A673 (cell line): Measurements from ENCODE around the gene PGAP6. TPM values are rescaled to one million over a fixed set of nuclear protein-coding genes. Genes with fewer than 3 reads are reported as not detected.

Source experiments
- BruUV-seq: library from RNA; stranded (reverse); fragments of 400-500 nt; replicated peaks from 2 replicates; lab custom pipeline; 2021; lab: Mats Ljungman, UMichigan
- CTCF ChIA-PET: fragments of 300-600 bp; sonication (Branson Sonifier 250); formaldehyde crosslinking; loops from one replicate; lab custom pipeline; 2022; ENCODE audit warnings: antibody characterized with exemption; lab: Charles Lee
- POLR2A ChIA-PET: fragments of 300-600 bp; sonication (Branson Sonifier 250); formaldehyde crosslinking; loops from one replicate; lab custom pipeline; 2022; ENCODE audit warnings: antibody characterized with exemption; ENCODE audit not compliant: low non-redundant PET; lab: Charles Lee
- DNase-seq: peaks from one replicate; pipeline ENCODE4 v3.0.0-alpha.2; 2015; ENCODE audit warnings: low spot score
- H3K27ac ChIP-seq: fragments of 200-600 bp; sonication (generic); 2 replicates; pipeline ENCODE4 v1.5.1; 2016; ENCODE audit warnings: mixed run types, low read depth, mild to moderate bottlenecking, mixed read lengths, antibody characterized with exemption, low read length; ENCODE audit not compliant: poor library complexity, severe bottlenecking
- H3K27me3 ChIP-seq: fragments of 200-600 bp; sonication (generic); replicated peaks from 2 replicates; pipeline ENCODE4 v1.6.1; 2017; ENCODE audit warnings: mixed run types, low read depth, mild to moderate bottlenecking, mixed read lengths, antibody characterized with exemption, low read length; ENCODE audit not compliant: insufficient read depth, poor library complexity
- H3K36me3 ChIP-seq: fragments of 200-600 bp; sonication (generic); 2 replicates; pipeline ENCODE4 v1.6.1; 2016; ENCODE audit warnings: mixed run types, mild to moderate bottlenecking, mixed read lengths, antibody characterized with exemption, low read length; ENCODE audit not compliant: insufficient read depth, poor library complexity, severe bottlenecking
- H3K4me1 ChIP-seq: fragments of 200-600 bp; sonication (generic); 2 replicates; pipeline ENCODE4 v1.6.1; 2017; ENCODE audit warnings: mixed run types, mild to moderate bottlenecking, mixed read lengths, antibody characterized with exemption, low read length; ENCODE audit not compliant: insufficient read depth, poor library complexity, severe bottlenecking
- H3K4me3 ChIP-seq: fragments of 200-600 bp; sonication (generic); 2 replicates; pipeline ENCODE4 v1.5.1; 2016; ENCODE audit warnings: low read depth, mixed run types, mild to moderate bottlenecking, mixed read lengths, low read length; ENCODE audit not compliant: poor library complexity, severe bottlenecking
- H3K9me3 ChIP-seq: fragments of 200-600 bp; sonication (generic); 2 replicates; pipeline ENCODE4 v1.6.1; 2016; ENCODE audit warnings: mixed run types, low read depth, mild to moderate bottlenecking, mixed read lengths, antibody characterized with exemption, low read length; ENCODE audit not compliant: poor library complexity, severe bottlenecking
- EZH2 ChIP-seq: fragments of 200-600 bp; sonication (generic); IDR thresholded peaks from 2 replicates; pipeline ENCODE4 v1.6.1; 2017; ENCODE audit warnings: borderline replicate concordance, low read depth, mild to moderate bottlenecking, mixed read lengths, antibody characterized with exemption, low read length; ENCODE audit not compliant: poor library complexity, severe bottlenecking
- intact Hi-C: fragments of 100-400 bp; cut with micrococcal nuclease; formaldehyde crosslinking; loops from one replicate; pipeline ENCODE4 v1.10.0; 2022; ENCODE audit not compliant: unreplicated experiment
- total RNA-seq: library from RNA; stranded (reverse); gene quantifications from 2 replicates; pipeline ENCODE4 v1.2.3, GENCODE V29; 2021
- TF ChIP-seq, protein P1 (sequence below): fragments of 300-800, 200-600 bp; sonication (generic); conservative IDR thresholded peaks from 2 replicates; pipeline ENCODE4 v1.5.1; 2017; ENCODE audit warnings: low read depth, mild to moderate bottlenecking, antibody characterized with exemption, low read length, moderate library complexity, mixed read lengths

Gene PGAP6
- total RNA-seq, 1 experiment from 2014 or later, result 38.7 TPM

- DNase-seq, result peak; percentile 88
- Histone ChIP-seq H3K4me3 (no peak overlapping the region), H3K9me3 (no peaks in the 10 kb centered on the region), H3K27ac (no peak overlapping the region), H3K27me3 (no peaks in the 10 kb centered on the region), H3K36me3 (peaks cover 2% of the 10 kb centered on the region), H3K4me1 (no peaks in the 10 kb centered on the region)
- ChIA-PET POLR2A (interaction anchor here (0.6 kb wide), 1 partner anchor 176 kb away, joined by 13 read pairs; no protein-coding TSS in a partner anchor), CTCF (interaction anchor here (0.6 to 2.2 kb wide), 11 partner anchors 9 to 318 kb away, joined by 3 to 25 read pairs (median 5); no protein-coding TSS in a partner anchor)
- TF ChIP-seq EZH2, result no peak
- TF ChIP-seq, protein P1, sequence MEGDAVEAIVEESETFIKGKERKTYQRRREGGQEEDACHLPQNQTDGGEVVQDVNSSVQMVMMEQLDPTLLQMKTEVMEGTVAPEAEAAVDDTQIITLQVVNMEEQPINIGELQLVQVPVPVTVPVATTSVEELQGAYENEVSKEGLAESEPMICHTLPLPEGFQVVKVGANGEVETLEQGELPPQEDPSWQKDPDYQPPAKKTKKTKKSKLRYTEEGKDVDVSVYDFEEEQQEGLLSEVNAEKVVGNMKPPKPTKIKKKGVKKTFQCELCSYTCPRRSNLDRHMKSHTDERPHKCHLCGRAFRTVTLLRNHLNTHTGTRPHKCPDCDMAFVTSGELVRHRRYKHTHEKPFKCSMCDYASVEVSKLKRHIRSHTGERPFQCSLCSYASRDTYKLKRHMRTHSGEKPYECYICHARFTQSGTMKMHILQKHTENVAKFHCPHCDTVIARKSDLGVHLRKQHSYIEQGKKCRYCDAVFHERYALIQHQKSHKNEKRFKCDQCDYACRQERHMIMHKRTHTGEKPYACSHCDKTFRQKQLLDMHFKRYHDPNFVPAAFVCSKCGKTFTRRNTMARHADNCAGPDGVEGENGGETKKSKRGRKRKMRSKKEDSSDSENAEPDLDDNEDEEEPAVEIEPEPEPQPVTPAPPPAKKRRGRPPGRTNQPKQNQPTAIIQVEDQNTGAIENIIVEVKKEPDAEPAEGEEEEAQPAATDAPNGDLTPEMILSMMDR, result peak; percentile 89
- no TSS peak for BruUV-seq
- intact Hi-C loops, result loop anchor here (5.0 kb wide), 1 partner anchor 255 kb away; no protein-coding TSS in a partner anchor
Measured at GRCh38 chr16:361872-362701, 19.7 kb downstream of the PGAP6 start.

DNA sequence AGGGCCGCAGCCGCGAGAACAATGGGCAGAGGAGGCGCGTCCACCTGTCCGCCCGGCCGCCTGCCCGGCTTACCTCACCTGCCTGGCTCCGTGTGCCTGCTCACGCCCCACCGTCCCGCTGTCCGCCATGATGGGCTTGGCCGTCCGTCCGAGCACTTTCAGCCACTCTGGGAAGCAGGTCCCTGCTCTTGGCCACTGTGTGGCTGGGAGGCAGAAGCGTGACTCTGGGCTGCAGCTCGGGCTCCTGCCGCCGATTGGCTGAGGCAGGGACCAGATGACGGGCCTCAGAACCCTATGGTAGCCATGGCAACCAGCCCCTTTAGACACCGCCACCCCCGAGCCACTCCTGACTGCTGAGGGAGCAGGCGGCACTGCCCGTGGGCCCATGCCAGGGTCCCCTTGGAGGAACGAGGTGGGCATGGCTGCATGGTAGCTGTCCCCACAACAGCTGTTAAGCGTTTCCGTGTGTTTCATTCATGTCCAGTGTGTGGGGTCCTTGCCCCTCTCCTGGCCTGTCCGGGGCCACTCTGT is 20.4 kb downstream of the PGAP6 start:
- BruUV-seq, result no TSS peak
- ChIA-PET CTCF (interaction anchor here (0.6 to 2.2 kb wide), 6 partner anchors 8 to 296 kb away, joined by 3 to 25 read pairs (median 7); no protein-coding TSS in a partner anchor), POLR2A (no interaction called here)
- Histone ChIP-seq H3K4me3 (no peak overlapping the region), H3K27ac (no peak overlapping the region), H3K27me3 (no peaks in the 10 kb centered on the region), H3K36me3 (no peaks in the 10 kb centered on the region), H3K4me1 (no peaks in the 10 kb centered on the region), H3K9me3 (no peaks in the 10 kb centered on the region)
- DNase-seq, result no peak
- intact Hi-C loops, result loop anchor here (5.0 kb wide), 1 partner anchor 254 kb away; no protein-coding TSS in a partner anchor
- TF ChIP-seq EZH2, result no peak
- TF ChIP-seq, protein P1, result no peak

- intact Hi-C loops, result loop anchor here (5.0 kb wide), 1 partner anchor 254 kb away; no protein-coding TSS in a partner anchor
- no peaks in the 10 kb centered on the region for H3K4me1 ChIP-seq
- no peak for TF ChIP-seq EZH2
- TF ChIP-seq, protein P1, result no peak
- H3K4me3 ChIP-seq, result no peak overlapping the region
- no peak overlapping the region for H3K27ac ChIP-seq
- H3K36me3 ChIP-seq, result no peaks in the 10 kb centered on the region
- H3K27me3 ChIP-seq, result no peaks in the 10 kb centered on the region
- H3K9me3 ChIP-seq, result no peaks in the 10 kb centered on the region
- ChIA-PET CTCF (interaction anchor here (2.0 kb wide), 1 partner anchor 295 kb away, joined by 11 read pairs; no protein-coding TSS in a partner anchor), POLR2A (no interaction called here)
- BruUV-seq, result no TSS peak
- DNase-seq, result no peak
Measured at GRCh38 chr16:360698-361336, 21.0 kb downstream of the PGAP6 start.
